OCI-LY7 (cell line): Measurements from ENCODE around the gene OR5H2. TPM values are rescaled to one million over a fixed set of nuclear protein-coding genes. Genes with fewer than 3 reads are reported as not detected.

Experiments
- BruUV-seq: library from RNA; stranded (reverse); fragments of 400-500 nt; replicated peaks from 2 replicates; lab custom pipeline; 2021; lab: Mats Ljungman, UMichigan
- CTCF ChIA-PET: fragments of 300-600 bp; sonication (Branson Sonifier 250); formaldehyde crosslinking; loops from one replicate; lab custom pipeline; 2022; ENCODE audit warnings: antibody characterized with exemption; ENCODE audit not compliant: unreplicated experiment; lab: Charles Lee
- POLR2A ChIA-PET: fragments of 300-600 bp; sonication (Branson Sonifier 250); formaldehyde crosslinking; loops from one replicate; lab custom pipeline; 2022; ENCODE audit warnings: antibody characterized with exemption; lab: Charles Lee
- DNase-seq: peaks from one replicate; pipeline ENCODE4 v3.0.0-alpha.2; 2015; ENCODE audit warnings: low spot score
- H2AFZ ChIP-seq: fragments of 200-600 bp; sonication (generic), shearing (Covaris generic); 2 replicates; pipeline ENCODE4 v1.6.1; 2014; ENCODE audit warnings: mild to moderate bottlenecking, antibody characterized with exemption, low read length, moderate library complexity
- H3K27ac ChIP-seq: fragments of 200-600 bp; sonication (generic); 2 replicates; pipeline ENCODE4 v1.5.1; 2014; ENCODE audit warnings: mixed run types, low read depth, mild to moderate bottlenecking, moderate library complexity, low read length, inconsistent platforms; ENCODE audit not compliant: poor library complexity, severe bottlenecking
- H3K36me3 ChIP-seq: fragments of 200-600 bp; sonication (generic); 2 replicates; pipeline ENCODE4 v1.6.1; 2014; ENCODE audit warnings: mild to moderate bottlenecking, antibody characterized with exemption, low read length, moderate library complexity, mixed read lengths; ENCODE audit not compliant: insufficient read depth
- H3K4me1 ChIP-seq: fragments of 200-600 bp; sonication (generic); 2 replicates; pipeline ENCODE4 v1.5.1; 2014; ENCODE audit warnings: mild to moderate bottlenecking, low read length; ENCODE audit not compliant: insufficient read depth, poor library complexity, severe bottlenecking
- H3K4me2 ChIP-seq: fragments of 200-600 bp; sonication (generic); 2 replicates; pipeline ENCODE4 v1.6.1; 2014; ENCODE audit warnings: mild to moderate bottlenecking, low read length
- H3K4me3 ChIP-seq: fragments of 200-600 bp; sonication (generic); 2 replicates; pipeline ENCODE4 v1.5.1; 2014; ENCODE audit warnings: mild to moderate bottlenecking, low read depth, low read length; ENCODE audit not compliant: poor library complexity, severe bottlenecking
- H3K79me2 ChIP-seq: fragments of 200-600 bp; sonication (generic); 2 replicates; pipeline ENCODE4 v1.6.1; 2016; ENCODE audit warnings: low read depth, mild to moderate bottlenecking, low read length, moderate library complexity, mixed read lengths; ENCODE audit not compliant: insufficient read depth
- H3K9me2 ChIP-seq: fragments of 200-600 bp; sonication (generic); 2 replicates; pipeline ENCODE4 v1.6.1; 2016; ENCODE audit warnings: mild to moderate bottlenecking, low read length, mixed read lengths; ENCODE audit not compliant: insufficient read depth
- H3K9me3 ChIP-seq: fragments of 200-600 bp; sonication (generic); 2 replicates; pipeline ENCODE4 v1.6.1; 2014; ENCODE audit warnings: mild to moderate bottlenecking, mixed run types, low read length, mixed read lengths
- H4K20me1 ChIP-seq: fragments of 200-600 bp; sonication (generic); 2 replicates; pipeline ENCODE4 v1.6.1; 2014; ENCODE audit warnings: mild to moderate bottlenecking, antibody characterized with exemption, low read length, moderate library complexity, mixed read lengths; ENCODE audit not compliant: insufficient read depth
- EZH2phosphoT487 ChIP-seq: fragments of 200-600 bp; sonication (generic); IDR thresholded peaks from 2 replicates; pipeline ENCODE4 v1.6.1; 2018; ENCODE audit warnings: low read depth, borderline replicate concordance, mild to moderate bottlenecking, mixed run types, antibody characterized with exemption, low read length, moderate library complexity, mixed read lengths
- intact Hi-C: fragments of 100-400 bp; cut with micrococcal nuclease; formaldehyde crosslinking; loops from one replicate; pipeline ENCODE4 v1.10.0; 2022; ENCODE audit not compliant: unreplicated experiment
- total RNA-seq, 2 experiments: library from RNA; depleted of rRNA in 1 of 2; stranded (reverse); fragments of >200 nt in 1 of 2; shearing (Covaris generic) in 1 of 2; gene quantifications; 2 replicates each; pipeline ENCODE4 v1.2.3, GENCODE V29; 2014 to 2022
- TF ChIP-seq, protein P1 (sequence below): fragments of 200-600 bp; sonication (generic); conservative IDR thresholded peaks from 2 replicates; pipeline ENCODE4 v1.5.1; 2014; ENCODE audit warnings: mild to moderate bottlenecking, antibody characterized with exemption, low read length, moderate library complexity, mixed read lengths

The OR5H2 gene
- total RNA-seq, 2 experiments from 2014 or later = not detected

DNA sequence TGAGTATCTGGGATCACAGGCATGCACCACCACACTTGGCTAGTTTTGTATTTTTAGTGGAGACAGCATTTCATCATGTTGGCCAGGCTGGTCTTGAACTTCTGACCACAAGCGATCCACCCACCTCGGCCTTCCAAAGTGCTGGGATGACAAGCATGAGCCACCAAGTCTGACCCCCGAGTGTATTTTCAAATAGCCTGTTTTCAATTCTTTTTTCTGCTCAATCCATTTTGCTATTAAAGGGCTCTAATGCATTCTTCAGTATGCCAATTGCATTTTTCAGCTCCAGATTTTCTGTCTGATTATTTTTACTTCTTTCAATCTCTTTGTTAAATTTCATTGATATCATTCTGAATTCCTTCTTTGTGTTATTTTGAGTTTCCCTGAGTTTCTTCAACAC lies 12.5 kb upstream of the OR5H2 start:
- Histone ChIP-seq H2AFZ (no peak overlapping the region), H3K9me2 (no peaks in the 10 kb centered on the region), H3K9me3 (no peaks in the 10 kb centered on the region), H3K4me2 (no peak overlapping the region), H3K27ac (no peak overlapping the region), H3K4me3 (no peak overlapping the region), H3K79me2 (no peaks in the 10 kb centered on the region), H4K20me1 (no peaks in the 10 kb centered on the region), H3K4me1 (no peaks in the 10 kb centered on the region), H3K36me3 (no peaks in the 10 kb centered on the region)
- TF ChIP-seq EZH2phosphoT487 = no peak
- TF ChIP-seq, protein P1, sequence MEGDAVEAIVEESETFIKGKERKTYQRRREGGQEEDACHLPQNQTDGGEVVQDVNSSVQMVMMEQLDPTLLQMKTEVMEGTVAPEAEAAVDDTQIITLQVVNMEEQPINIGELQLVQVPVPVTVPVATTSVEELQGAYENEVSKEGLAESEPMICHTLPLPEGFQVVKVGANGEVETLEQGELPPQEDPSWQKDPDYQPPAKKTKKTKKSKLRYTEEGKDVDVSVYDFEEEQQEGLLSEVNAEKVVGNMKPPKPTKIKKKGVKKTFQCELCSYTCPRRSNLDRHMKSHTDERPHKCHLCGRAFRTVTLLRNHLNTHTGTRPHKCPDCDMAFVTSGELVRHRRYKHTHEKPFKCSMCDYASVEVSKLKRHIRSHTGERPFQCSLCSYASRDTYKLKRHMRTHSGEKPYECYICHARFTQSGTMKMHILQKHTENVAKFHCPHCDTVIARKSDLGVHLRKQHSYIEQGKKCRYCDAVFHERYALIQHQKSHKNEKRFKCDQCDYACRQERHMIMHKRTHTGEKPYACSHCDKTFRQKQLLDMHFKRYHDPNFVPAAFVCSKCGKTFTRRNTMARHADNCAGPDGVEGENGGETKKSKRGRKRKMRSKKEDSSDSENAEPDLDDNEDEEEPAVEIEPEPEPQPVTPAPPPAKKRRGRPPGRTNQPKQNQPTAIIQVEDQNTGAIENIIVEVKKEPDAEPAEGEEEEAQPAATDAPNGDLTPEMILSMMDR = no peak
- intact Hi-C loops = no loop called here
- CTCF ChIA-PET = no interaction called here
- no peak for DNase-seq
- no TSS peak for BruUV-seq
- POLR2A ChIA-PET = no interaction called here

DNA sequence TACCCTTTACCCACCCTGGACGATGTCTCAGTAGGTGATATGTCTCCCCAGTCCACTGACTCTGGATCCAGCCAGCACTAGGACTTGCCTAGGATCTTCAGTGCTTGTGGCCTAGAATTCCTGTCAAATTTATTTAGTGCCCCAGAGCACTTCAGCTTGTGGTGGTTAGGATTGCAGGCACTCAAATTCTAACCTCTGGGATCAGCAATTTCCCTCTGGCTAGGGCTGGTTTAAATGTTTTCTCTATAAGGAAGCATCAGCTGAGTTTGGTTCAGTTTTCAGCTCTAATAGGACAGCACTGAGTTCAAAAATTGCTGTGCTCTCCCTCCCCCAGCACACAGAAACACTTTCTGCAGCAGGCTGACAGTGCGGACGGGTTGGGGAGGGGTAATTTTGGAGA lies 10.2 kb upstream of the OR5H2 start:
- Histone ChIP-seq H3K4me2 (no peak overlapping the region), H4K20me1 (no peaks in the 10 kb centered on the region), H3K9me3 (no peaks in the 10 kb centered on the region), H3K79me2 (no peaks in the 10 kb centered on the region), H3K27ac (no peak overlapping the region), H2AFZ (no peak overlapping the region), H3K9me2 (no peaks in the 10 kb centered on the region), H3K4me1 (no peaks in the 10 kb centered on the region), H3K4me3 (no peak overlapping the region), H3K36me3 (no peaks in the 10 kb centered on the region)
- no peak for DNase-seq
- intact Hi-C loops = no loop called here
- TF ChIP-seq EZH2phosphoT487 = no peak
- TF ChIP-seq, protein P1 = no peak
- ChIA-PET POLR2A (interaction anchor here (0.6 kb wide), 1 partner anchor 1516 kb away, joined by 5 read pairs; no protein-coding TSS in a partner anchor), CTCF (no interaction called here)
- BruUV-seq = no TSS peak

DNA sequence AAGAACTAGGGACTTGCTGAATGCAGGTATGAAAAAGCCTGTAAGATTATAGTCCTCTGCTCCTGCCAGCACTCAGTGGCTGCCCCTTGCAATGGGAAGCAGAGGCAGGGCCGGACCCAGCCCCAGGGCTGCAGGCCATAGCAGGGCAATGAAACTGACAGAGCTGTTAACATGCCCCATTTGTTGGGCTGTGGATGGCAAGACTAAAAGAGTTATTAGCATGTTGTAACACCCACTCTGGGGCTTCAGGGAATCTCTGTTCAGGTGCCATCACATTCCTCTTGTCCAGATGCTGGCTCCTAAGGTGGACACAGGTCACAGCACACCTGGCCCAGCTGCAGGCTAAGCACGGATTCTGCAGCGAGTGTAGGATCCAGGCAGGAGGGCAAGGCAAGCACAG lies 7.4 kb upstream of the OR5H2 start:
- intact Hi-C loops = no loop called here
- ChIA-PET POLR2A (no interaction called here), CTCF (no interaction called here)

More for the DNA sequence above, 7.4 kb upstream of the OR5H2 start:
- no peaks in the 10 kb centered on the region for H3K79me2 ChIP-seq
- H3K9me3 ChIP-seq = no peaks in the 10 kb centered on the region
- no peak overlapping the region for H3K27ac ChIP-seq
- no peaks in the 10 kb centered on the region for H3K36me3 ChIP-seq
- H3K4me1 ChIP-seq = no peaks in the 10 kb centered on the region
- no TSS peak for BruUV-seq
- DNase-seq = no peak
- H3K4me3 ChIP-seq = no peak overlapping the region
- no peak overlapping the region for H2AFZ ChIP-seq
- TF ChIP-seq, protein P1 = no peak
- no peak for TF ChIP-seq EZH2phosphoT487
- 0 out of 2 replicates have a peak, but pooled peaks cover 4% of the 10 kb centered on the region for H3K9me2 ChIP-seq
- no peak overlapping the region for H3K4me2 ChIP-seq
- H4K20me1 ChIP-seq = no peaks in the 10 kb centered on the region
